HepG2 (cell line): ENCODE measurements around the gene PPDPF. TPM values are rescaled to one million over a fixed set of nuclear protein-coding genes. Genes with fewer than 3 reads are reported as not detected.

Experiments used
- ARHGAP35 ChIP-seq: sonication (generic); formaldehyde crosslinking; IDR thresholded peaks from 2 replicates; pipeline ENCODE4 v1.9.0; 2022; ENCODE audit warnings: mild to moderate bottlenecking, inconsistent platforms, moderate library complexity, missing genetic modification reagents, borderline replicate concordance
- CTCF ChIP-seq: sonication (generic); formaldehyde crosslinking; IDR thresholded peaks from 2 replicates; pipeline ENCODE4 v1.5.0; 2020; ENCODE audit warnings: mild to moderate bottlenecking, missing genetic modification reagents, moderate library complexity
- DMTF1 ChIP-seq: sonication (generic); formaldehyde crosslinking; IDR thresholded peaks from 2 replicates; pipeline ENCODE4 v1.4.0; 2020; ENCODE audit warnings: mild to moderate bottlenecking, missing genetic modification reagents
- FOXO1 ChIP-seq: sonication (generic); formaldehyde crosslinking; IDR thresholded peaks from 2 replicates; pipeline ENCODE4 v1.4.0; 2020; ENCODE audit warnings: missing genetic modification reagents
- FOXP1 ChIP-seq, 2 experiments: fragments of 450-650 bp in 1 of 2; IDR thresholded peaks; 2 replicates each; pipeline ENCODE4 v1.6.1; 2017 to 2018; ENCODE audit warnings: antibody characterized with exemption in 1 of 2
- MXD4 ChIP-seq: IDR thresholded peaks from 2 replicates; pipeline ENCODE4 v1.6.1; 2016; ENCODE audit warnings: mild to moderate bottlenecking, missing biosample characterization, missing genetic modification reagents
- POGZ ChIP-seq: sonication (generic); formaldehyde crosslinking; IDR thresholded peaks from 2 replicates; pipeline ENCODE4 v1.4.0; 2020; ENCODE audit warnings: mild to moderate bottlenecking, missing genetic modification reagents
- SIX1 ChIP-seq: sonication (generic); formaldehyde crosslinking; IDR thresholded peaks from 2 replicates; pipeline ENCODE4 v1.4.0; 2020; ENCODE audit warnings: missing genetic modification reagents, borderline replicate concordance
- SP140L ChIP-seq: sonication (generic); formaldehyde crosslinking; IDR thresholded peaks from 2 replicates; pipeline ENCODE4 v1.4.0; 2020; ENCODE audit warnings: missing genetic modification reagents, borderline replicate concordance
- SP5 ChIP-seq: IDR thresholded peaks from 2 replicates; pipeline ENCODE4 v1.6.1; 2016; ENCODE audit warnings: low read depth, borderline replicate concordance
- TARDBP ChIP-seq: sonication (generic); formaldehyde crosslinking; IDR thresholded peaks from 2 replicates; pipeline ENCODE4 v1.8.0; 2022; ENCODE audit warnings: mild to moderate bottlenecking, missing genetic modification reagents
- ZBTB37 ChIP-seq: sonication (generic); formaldehyde crosslinking; IDR thresholded peaks from 2 replicates; pipeline ENCODE4 v1.4.0; 2020; ENCODE audit warnings: mild to moderate bottlenecking, missing genetic modification reagents
- ZNF205 ChIP-seq: IDR thresholded peaks from 2 replicates; pipeline ENCODE4 v1.6.1; 2018; ENCODE audit warnings: missing biosample characterization, missing genetic modification reagents
- ZNF570 ChIP-seq: sonication (generic); formaldehyde crosslinking; IDR thresholded peaks from 2 replicates; pipeline ENCODE4 v1.4.0; 2020; ENCODE audit warnings: mild to moderate bottlenecking, missing genetic modification reagents, borderline replicate concordance
- polyA plus RNA-seq, 8 experiments: library from polyadenylated mRNA; depleted of rRNA in 3 of 8; stranded (reverse) in 7 of 8; unstranded in 1 of 8; fragments of >200 nt; fragmentation: Illumina TruSeq in 4 of 8; extraction: Trizol in 4 of 8; gene quantifications; 2 replicates each; pipeline versions ENCODE4 v1.2.1 to v1.2.3, GENCODE V29; 2011 to 2016; ENCODE audit warnings: low read depth in 4 of 8, missing spikeins in 1 of 8, mixed read lengths in 1 of 8; ENCODE audit not compliant: insufficient read depth in 1 of 8
- total RNA-seq, 5 experiments: library from RNA; depleted of rRNA; stranded (reverse); fragments of >200 nt; fragmentation: Illumina TruSeq; extraction: Trizol; gene quantifications; 2 replicates each; pipeline ENCODE4 v1.2.3, GENCODE V29; 2016; ENCODE audit warnings: low read depth in 1 of 5
- TF ChIP-seq, protein P1 (sequence below): sonication (generic); formaldehyde crosslinking; IDR thresholded peaks from 2 replicates; pipeline ENCODE4 v1.5.0; 2020; ENCODE audit warnings: missing genetic modification reagents, mild to moderate bottlenecking, borderline replicate concordance
- TF ChIP-seq, protein P2 (sequence below): sonication (generic); formaldehyde crosslinking; IDR thresholded peaks from 2 replicates; pipeline ENCODE4 v1.4.0; 2020; ENCODE audit warnings: missing genetic modification reagents
- TF ChIP-seq, protein P3 (sequence below): sonication (generic); formaldehyde crosslinking; IDR thresholded peaks from 2 replicates; pipeline ENCODE4 v1.4.0; 2020; ENCODE audit warnings: missing genetic modification reagents

PPDPF gene
- total and polyA plus RNA-seq, 2 of the 13 experiments (the other 11 are each of a cell fraction or from before 2014, with no cell fraction given), result 1.8 to 7.0 TPM

DNA sequence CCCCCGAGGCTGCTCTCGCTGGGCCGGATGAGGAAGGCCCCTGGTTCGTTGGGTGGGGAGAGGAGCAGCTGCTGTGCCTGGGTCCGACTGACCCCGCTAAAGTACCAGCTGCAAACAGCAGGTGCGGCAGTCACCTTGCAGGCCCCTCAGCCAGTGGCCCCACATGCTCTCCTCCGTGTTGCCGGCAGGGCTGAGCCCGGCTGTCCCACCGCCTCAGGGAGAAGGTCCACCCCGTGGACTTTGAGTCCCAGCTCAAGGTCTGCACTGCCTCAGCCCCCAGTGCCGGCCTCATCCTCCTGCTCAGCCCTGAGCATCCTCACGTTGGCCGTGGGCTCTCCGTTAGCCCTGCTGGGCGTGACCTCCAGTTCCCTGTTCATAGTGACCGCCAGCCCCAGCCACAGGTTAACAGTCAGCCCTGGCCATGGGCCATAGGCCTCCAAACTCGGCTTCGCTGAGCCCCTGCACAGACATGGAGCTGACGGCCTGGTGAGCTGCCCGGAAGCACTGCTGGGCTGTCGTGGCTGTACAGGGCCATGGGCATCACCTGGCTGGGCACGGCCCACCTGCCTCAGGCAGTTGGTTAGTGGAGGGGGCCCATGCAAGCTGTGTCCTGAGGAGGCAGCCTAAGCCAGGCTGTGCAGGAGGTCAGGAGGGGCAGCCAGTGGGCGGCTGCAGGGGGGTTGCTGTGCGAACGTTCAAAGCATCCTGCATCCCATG, 23.8 kb downstream of the PPDPF start (continued):
- TF ChIP-seq, protein P1, sequence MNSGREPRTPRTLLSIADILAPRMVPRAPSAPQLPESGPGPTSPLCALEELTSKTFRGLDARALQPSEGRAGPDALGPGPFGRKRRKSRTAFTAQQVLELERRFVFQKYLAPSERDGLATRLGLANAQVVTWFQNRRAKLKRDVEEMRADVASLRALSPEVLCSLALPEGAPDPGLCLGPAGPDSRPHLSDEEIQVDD (CRISPR knock-in tag), result no peak
- TF ChIP-seq MXD4 (no peak), FOXO1 (peak; percentile 29; the same call in 1 of the 2 replicates), DMTF1 (CRISPR knock-in tag) (no peak), ZBTB37 (no peak), SIX1 (CRISPR knock-in tag) (no peak), SP5 (CRISPR knock-in tag) (no peak), FOXP1 (IDR thresholded peaks at IDR 0.05) (no peak), FOXP1 (CRISPR knock-in tag; IDR thresholded peaks at IDR 0.05) (no peak), ARHGAP35 (CRISPR knock-in tag) (no peak), TARDBP (no peak), POGZ (CRISPR knock-in tag) (no peak), SP140L (no peak), CTCF (CRISPR knock-in tag) (peak; percentile 32; the same call in 1 of the 2 replicates), ZNF570 (CRISPR knock-in tag) (no peak), ZNF205 (CRISPR knock-in tag) (peak; percentile 20; the same call in 1 of the 2 replicates)
- TF ChIP-seq, protein P2, sequence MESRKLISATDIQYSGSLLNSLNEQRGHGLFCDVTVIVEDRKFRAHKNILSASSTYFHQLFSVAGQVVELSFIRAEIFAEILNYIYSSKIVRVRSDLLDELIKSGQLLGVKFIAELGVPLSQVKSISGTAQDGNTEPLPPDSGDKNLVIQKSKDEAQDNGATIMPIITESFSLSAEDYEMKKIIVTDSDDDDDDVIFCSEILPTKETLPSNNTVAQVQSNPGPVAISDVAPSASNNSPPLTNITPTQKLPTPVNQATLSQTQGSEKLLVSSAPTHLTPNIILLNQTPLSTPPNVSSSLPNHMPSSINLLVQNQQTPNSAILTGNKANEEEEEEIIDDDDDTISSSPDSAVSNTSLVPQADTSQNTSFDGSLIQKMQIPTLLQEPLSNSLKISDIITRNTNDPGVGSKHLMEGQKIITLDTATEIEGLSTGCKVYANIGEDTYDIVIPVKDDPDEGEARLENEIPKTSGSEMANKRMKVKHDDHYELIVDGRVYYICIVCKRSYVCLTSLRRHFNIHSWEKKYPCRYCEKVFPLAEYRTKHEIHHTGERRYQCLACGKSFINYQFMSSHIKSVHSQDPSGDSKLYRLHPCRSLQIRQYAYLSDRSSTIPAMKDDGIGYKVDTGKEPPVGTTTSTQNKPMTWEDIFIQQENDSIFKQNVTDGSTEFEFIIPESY (CRISPR knock-in tag), result peak; percentile 30; the same call in 1 of the 2 replicates
- TF ChIP-seq, protein P3, sequence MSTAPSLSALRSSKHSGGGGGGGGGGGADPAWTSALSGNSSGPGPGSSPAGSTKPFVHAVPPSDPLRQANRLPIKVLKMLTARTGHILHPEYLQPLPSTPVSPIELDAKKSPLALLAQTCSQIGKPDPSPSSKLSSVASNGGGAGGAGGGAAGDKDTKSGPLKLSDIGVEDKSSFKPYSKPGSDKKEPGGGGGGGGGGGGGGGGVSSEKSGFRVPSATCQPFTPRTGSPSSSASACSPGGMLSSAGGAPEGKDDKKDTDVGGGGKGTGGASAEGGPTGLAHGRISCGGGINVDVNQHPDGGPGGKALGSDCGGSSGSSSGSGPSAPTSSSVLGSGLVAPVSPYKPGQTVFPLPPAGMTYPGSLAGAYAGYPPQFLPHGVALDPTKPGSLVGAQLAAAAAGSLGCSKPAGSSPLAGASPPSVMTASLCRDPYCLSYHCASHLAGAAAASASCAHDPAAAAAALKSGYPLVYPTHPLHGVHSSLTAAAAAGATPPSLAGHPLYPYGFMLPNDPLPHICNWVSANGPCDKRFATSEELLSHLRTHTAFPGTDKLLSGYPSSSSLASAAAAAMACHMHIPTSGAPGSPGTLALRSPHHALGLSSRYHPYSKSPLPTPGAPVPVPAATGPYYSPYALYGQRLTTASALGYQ (CRISPR knock-in tag), result no peak
